ENCODE data around the gene GBP1.
"Not testable (repeated sequence)": the region's sequence is repeated elsewhere in the genome, so short reads cannot be mapped to it uniquely, and the experiment has no call there.

The GBP1 gene

GRCh38 chr1:89065079-89065868, at the start of gene GBP1:
Gene GBP1, minus strand, starts transcription at chr1:89065208. Its CDS starts 1,974 bp downstream, at chr1:89063234.
- no peak for DNase-seq

DNA sequence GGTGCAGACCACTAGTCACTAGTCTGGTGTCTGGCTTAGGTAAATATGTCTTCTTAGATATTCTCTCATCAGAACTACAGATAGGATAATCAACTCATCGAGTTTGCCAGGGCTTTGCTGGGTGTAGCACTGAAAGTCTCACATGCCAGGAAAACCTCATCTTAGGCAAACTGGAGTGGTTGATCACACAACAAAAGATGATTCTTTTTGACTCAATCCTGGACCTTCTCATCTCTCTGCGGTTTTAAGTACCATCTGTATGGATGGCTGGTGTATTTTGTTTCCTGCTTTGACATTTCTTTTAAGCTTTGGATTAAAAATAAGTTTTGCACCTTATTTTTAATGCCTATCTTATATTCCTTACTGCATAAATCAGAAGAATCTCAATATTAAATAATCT, 49.7 kb upstream of the GBP1 start:
- DNase-seq, result no peak

DNA sequence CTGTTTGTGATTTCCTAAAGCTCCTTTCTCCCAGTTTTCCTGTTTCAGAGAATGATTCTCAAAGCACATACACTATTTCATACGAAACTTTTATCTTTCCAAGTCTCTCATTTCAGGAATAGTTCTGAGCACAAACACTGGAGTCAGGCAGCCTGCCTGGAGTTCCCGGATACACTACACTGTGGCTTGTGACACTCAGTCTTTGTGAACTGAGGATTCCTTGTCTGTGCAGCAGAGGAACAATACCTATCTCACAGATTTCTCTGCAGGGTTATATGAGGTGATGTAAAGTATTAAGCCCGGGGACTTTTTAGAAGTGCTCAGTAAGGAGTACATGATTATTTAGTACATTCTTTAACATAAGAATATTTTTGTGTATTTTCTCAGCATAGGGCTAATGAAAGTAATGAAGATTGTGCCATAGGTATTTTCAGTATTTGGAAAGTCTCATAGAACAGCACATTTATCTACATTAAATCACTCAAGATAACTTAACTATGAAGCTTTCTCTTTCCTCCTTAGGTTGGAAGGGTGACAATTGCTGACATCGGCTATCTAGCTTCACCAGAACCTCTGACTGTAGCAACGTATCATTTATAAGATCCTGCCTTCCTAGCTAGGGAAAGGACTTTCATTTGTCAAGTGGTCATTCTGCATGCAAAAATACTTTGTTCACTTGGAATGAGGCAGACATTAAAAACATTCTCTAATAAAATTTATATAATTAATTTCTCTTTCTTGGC, 48.0 kb upstream of the GBP1 start:
- DNase-seq, result no peak

- DNase-seq, result peak; percentile 31
Measured at GRCh38 chr1:89104687-89105086, 39.7 kb upstream of the GBP1 start.

DNA sequence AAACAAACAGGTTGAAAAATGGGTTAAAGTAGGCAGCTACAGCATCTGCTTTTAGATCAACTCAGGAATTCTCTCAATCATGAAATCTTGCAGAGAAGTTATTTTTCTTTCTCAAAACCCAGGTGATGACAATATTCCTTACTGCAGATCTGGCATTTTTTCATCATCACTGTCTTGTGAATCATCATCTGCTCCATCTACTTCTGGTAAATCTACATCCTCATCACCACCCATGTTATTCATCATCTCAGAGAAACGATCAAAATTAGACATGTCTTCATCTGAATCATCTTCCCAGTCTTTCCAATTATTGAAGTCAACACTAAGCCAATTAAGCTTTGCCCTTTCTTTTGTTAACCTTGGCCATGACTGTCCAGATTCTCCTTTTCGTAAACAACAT, 39.1 kb upstream of the GBP1 start:
- DNase-seq, result no peak

GRCh38 chr1:89102021-89102420, 37.0 kb upstream of the GBP1 start:
- no peak for DNase-seq

GRCh38 chr1:89100412-89100811, 35.4 kb upstream of the GBP1 start:
- DNase-seq, result no peak

DNA sequence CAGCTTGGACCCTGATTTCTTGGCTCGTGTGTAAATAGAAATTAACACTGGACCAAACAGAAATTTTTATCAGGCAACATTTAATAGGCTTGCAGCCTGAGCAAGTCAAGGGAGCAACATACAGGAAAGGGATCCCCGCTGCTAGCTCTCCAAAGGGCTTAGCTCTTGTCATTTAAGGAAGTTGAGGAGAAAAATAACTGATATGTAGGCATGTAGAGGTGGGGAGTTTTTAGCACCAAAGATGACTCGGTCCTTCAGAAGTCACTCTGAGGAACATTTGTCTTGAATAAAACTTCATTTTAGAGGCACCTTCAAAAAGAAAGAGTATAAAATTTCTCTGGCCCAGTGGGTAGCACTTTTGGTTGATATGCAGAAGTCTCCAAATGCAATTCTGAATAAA, 33.8 kb upstream of the GBP1 start:
- no peak for DNase-seq

DNA sequence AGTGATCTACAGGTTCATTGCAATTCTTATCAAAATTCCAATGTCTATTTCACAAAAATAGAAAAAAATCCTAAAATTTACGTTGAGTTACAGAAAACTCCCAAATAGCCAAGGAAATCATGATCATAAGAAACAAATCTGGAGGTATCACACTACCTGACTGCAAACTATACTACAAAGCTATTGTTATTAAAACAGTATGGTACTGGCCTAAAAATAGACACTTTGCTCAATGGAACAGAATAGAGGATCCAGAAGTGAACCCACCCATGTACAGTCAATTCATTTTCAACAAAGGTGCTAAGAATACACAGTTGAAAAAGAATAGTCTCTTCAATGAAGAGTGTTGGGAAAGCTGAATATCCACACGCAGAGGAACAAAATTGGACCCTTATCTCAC, 30.7 kb upstream of the GBP1 start:
- no peak for DNase-seq

GRCh38 chr1:89089962-89090361, 25.0 kb upstream of the GBP1 start:
- no peak for DNase-seq

DNA sequence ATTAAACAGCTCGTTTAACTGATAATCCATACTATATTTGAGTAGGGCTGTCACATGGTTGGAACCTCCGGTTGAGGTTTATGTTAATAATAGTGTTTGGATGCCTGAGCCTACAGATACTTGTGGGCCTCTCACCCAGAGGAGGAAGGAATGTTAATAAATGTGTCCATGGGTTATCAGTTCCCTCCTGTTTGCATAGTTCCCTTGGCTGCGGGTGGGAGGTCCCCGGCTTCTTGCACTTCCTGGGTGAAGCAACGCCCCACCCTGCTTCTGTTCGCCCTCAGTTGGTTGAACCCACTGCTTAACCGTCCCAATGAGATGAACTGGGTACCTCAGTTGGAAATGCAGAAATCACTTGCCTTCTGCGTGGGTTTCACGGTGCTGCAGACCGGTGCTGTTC, 23.6 kb upstream of the GBP1 start:
- DNase-seq, result no peak

GRCh38 chr1:89087241-89087640, 22.2 kb upstream of the GBP1 start:
- no peak for DNase-seq

GRCh38 chr1:89085781-89086180, 20.8 kb upstream of the GBP1 start:
- no peak for DNase-seq

- no peak for DNase-seq
Measured at GRCh38 chr1:89081005-89081404, 16.0 kb upstream of the GBP1 start.

- not testable (repeated sequence) for DNase-seq
Measured at GRCh38 chr1:89080068-89080467, 15.1 kb upstream of the GBP1 start.

- DNase-seq, result not testable (repeated sequence)
Measured at GRCh38 chr1:89072466-89073065, 7.6 kb upstream of the GBP1 start.

DNA sequence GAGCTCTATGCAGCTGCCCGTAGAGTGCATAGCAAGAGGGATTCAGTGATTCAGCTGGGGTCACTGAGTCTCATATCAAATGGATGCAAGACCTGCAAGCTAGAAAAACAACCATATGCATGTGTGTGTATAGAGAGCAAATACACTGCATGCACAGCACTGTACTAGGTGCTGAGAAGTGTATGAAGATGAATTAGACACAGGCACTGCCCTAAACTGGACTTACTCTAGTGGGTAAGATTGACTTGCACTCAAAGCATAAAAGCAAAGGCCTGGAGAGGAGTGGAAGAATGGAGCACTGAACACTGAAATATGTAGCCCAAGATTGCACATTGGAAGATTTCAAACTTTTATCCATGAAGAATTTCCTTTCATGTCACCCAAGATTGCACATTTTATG, 5.5 kb upstream of the GBP1 start:
- no peak for DNase-seq

DNA sequence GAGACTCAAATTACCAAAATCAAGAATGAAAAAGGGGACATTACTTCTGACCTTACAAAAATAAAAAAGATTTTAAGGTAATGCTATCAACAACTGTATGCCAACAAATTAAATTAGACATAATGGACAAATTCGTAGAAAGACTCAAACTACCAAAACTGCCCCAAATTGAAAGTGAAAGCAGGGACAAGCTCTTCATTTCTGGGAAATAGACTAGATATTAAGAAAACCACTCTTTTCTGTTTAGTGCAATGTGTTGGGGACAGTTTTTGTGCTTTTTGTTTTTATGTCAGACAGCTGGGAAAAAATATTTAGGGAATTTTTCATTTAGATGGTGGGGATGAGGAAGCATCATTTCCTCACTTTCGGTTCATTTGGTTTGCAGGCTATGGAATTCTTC, 4.9 kb upstream of the GBP1 start:
- no peak for DNase-seq

DNA sequence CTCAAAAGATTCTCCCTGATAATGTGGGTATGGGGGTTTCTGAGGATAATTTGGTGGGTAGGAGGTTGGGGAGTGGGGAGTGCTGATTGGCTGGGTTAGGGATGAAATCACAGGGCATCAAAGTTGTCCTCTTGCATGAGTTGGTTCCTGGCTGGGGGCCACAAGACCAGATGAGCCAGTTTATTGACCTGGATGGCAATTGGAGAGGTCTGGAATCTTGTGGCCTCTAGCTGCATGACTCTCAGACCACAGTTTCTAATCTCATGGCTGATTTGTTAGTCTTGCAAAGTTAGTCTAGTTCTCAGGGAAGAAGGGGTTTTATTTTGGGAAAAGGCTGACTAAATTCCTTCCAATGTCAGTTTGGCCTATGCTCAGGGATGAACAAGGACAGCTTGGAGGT, 3.3 kb upstream of the GBP1 start:
- DNase-seq, result no peak

- DNase-seq, result no peak
Measured at GRCh38 chr1:89064632-89065031, 376 bp downstream of the GBP1 start.

GRCh38 chr1:89063094-89063493, 1.9 kb downstream of the GBP1 start:
- DNase-seq, result no peak

- no peak for DNase-seq
Measured at GRCh38 chr1:89060091-89060490, 4.9 kb downstream of the GBP1 start.

DNA sequence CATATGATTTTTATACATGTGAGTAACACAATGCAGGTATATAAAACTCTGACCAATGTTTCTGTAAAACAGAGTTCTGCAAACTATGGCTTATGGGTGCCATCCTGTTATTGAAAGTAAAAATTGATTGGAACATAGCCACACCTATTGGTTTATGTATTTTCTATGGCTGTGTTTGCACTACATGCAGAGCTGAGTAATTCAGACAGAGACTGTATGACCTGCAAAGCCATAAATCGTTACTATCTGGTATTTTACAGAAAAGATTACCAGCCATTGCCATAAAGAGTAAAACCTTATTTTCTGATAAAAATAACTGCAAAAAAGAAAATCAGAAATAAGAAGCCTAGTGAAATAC, 13.1 kb downstream of the GBP1 start:
- no peak for DNase-seq

GRCh38 chr1:89051300-89051954, 13.6 kb downstream of the GBP1 start:
- no peak for DNase-seq
